Endothelial cell of umbilical vein (primary cell): ENCODE data around the gene ESYT3.

ENCODE experiments used
- CTCF ChIP-seq, 2 donors: IDR thresholded peaks; 1 replicate in 1 of 2; 2 replicates in 1 of 2; pipeline ENCODE4 v1.5.1; 2011; ENCODE audit warnings: low read length in 2 of 2, mild to moderate bottlenecking in 2 of 2, moderate library complexity in 2 of 2, control low read depth in 1 of 2, inconsistent platforms in 1 of 2, low read depth in 1 of 2; ENCODE audit not compliant: insufficient read depth in 1 of 2; ENCODE audit errors: extremely low read depth in 1 of 2
- EZH2 ChIP-seq: IDR thresholded peaks from 2 replicates; pipeline ENCODE4 v1.6.1; 2012; ENCODE audit warnings: borderline replicate concordance, low read depth, mild to moderate bottlenecking, moderate library complexity, low read length, inconsistent platforms; ENCODE audit not compliant: severe bottlenecking
- FOS ChIP-seq: IDR thresholded peaks from 2 replicates; pipeline ENCODE4 v1.6.1; 2011; ENCODE audit warnings: mild to moderate bottlenecking, low read length, moderate library complexity, borderline replicate concordance; ENCODE audit not compliant: insufficient read depth
- GATA2 ChIP-seq: IDR thresholded peaks from 2 replicates; pipeline ENCODE4 v1.7.0; 2011; ENCODE audit warnings: low read depth, mild to moderate bottlenecking, moderate library complexity, mixed read lengths, low read length; ENCODE audit not compliant: insufficient read length, insufficient read depth
- JUN ChIP-seq: IDR thresholded peaks from 2 replicates; pipeline ENCODE4 v1.6.1; 2011; ENCODE audit warnings: borderline replicate concordance, low read depth; ENCODE audit not compliant: insufficient read length, insufficient read depth
- MAX ChIP-seq: IDR thresholded peaks from 2 replicates; pipeline ENCODE4 v1.6.1; 2011; ENCODE audit not compliant: insufficient read depth, insufficient read length
- MYC ChIP-seq: IDR thresholded peaks from one replicate; pipeline ENCODE4 v1.6.1; 2011; ENCODE audit warnings: mild to moderate bottlenecking, low read depth, low read length
- POLR2A ChIP-seq: IDR thresholded peaks from 2 replicates; pipeline ENCODE4 v1.6.1; 2012; ENCODE audit warnings: low read depth, mild to moderate bottlenecking, control low read depth, low read length
- POLR2AphosphoS5 ChIP-seq: IDR thresholded peaks from 2 replicates; pipeline ENCODE4 v1.6.1; 2012; ENCODE audit warnings: low read depth, mild to moderate bottlenecking, control low read depth, low read length, moderate library complexity; ENCODE audit not compliant: insufficient read depth

- TF ChIP-seq CTCF (IDR thresholded peaks at IDR 0.05; ENCODE audit: extremely low read depth in 1 of 2, insufficient read depth in 1 of 2, low read depth in 1 of 2, low read length in 2 of 2) (no peak), MYC (no peak), FOS (no peak), EZH2 (no peak), POLR2A (no peak), MAX (no peak), GATA2 (no peak), JUN (no peak), POLR2AphosphoS5 (no peak)
Measured at GRCh38 chr3:138390582-138390932, 43.9 kb upstream of the ESYT3 start.
